ENCODE results near the gene DLEC1.
"Not testable (repeated sequence)": the region's sequence is repeated elsewhere in the genome, so short reads cannot be mapped to it uniquely, and the experiment has no call there.

DLEC1 gene

DNA sequence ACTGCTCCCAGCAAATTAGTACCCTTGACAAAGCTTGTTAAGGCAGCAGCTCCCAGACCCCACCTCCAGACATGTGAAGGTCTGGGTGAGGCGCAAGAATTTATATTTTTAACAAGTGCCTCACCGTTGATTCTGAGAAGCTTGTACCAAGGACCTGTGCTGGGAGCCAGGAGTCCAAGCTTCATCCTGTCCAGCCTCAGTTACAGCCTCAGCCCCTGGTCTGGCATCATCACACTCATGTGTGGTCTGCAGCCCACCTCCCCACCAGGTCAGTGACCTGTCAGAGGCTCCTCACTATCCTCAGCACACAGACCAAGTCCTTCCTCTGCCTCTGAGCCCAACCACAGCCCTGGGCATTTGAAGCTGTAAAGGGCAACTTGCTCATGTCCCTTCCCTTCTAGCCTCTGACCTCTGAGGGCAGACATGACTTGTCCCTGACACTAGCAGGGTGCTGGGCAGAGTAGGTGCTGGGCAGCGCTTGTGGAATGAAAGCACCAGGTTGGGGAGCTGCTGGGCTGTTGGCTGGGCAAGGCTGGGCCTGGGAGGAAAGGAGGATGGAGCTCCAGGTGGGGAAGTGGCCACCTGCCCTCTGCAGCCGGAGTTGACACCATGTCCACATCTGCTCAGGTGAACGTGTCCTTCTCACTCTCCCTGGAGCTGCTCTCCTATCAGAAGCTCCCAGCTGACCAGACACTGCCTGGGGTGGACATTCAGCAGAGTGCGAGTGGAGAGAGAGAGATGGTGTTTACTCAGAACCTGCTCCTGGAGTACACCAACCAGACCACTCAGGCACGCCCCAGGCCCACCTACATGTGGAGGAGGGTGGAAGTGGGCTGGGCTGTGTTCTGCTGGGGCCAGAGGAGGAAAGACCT lies 81.0 kb downstream of the DLEC1 start:
- FAIRE-seq = no peak
- no peak for DNase-seq (ENCODE audit: insufficient read length, low spot score)

DNA sequence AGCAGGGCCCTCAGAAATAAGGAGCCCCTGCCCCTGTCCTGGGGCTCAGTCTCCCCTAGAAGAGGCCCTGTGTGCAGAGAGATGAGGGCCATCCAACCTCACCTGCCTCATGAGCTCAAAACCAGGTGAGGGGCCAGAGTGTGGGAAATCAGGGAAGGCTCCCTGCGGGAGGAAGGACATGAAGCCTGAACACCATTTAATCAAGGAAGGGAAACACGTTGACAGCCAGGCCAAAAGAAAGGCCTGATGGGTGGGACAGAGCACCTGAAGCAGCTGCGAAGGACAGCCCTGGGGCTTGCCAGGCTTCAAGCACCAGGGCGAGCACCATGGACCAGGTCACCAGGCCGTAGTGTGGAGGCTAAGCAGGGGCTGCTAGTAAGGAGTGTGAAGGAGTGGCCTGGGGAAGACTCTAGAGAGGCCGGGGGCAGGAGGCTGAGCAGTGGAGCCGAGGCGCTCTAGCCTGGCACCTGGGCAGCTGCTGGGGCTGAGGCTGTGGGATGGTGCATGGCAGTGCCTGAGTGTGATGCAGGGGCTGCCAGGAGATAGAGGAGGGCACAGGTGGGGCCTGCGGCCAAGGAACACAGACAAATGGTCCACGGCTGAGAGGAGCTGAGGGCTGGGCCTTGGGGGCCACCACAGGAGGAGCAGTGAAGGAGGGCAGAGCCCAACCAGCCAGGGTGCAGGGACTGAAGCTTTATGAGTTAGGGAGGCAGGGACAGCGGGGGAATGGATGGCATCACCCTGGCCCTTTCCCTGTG lies 81.9 kb downstream of the DLEC1 start:
- DNase-seq (ENCODE audit: insufficient read length, low spot score) (no peak), FAIRE-seq (no peak)

DNA sequence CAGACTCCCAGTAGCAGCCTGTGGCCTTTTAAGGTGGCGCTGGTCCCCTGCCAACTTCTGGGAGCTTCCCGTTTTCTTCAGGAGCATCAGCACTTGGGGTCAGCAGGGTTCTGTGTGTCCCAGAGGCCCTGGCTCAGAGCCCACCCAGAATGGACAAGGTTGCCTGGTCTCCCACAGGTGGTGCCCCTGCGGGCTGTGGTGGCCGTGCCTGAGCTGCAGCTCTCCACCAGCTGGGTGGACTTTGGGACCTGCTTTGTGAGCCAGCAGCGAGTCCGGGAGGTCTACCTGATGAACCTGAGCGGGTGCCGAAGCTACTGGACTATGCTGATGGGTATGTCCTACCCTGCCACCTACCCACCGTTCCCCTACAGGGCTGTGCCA lies 82.4 kb downstream of the DLEC1 start:
- no peak for DNase-seq (ENCODE audit: insufficient read length, low spot score)
- no peak for FAIRE-seq

DNA sequence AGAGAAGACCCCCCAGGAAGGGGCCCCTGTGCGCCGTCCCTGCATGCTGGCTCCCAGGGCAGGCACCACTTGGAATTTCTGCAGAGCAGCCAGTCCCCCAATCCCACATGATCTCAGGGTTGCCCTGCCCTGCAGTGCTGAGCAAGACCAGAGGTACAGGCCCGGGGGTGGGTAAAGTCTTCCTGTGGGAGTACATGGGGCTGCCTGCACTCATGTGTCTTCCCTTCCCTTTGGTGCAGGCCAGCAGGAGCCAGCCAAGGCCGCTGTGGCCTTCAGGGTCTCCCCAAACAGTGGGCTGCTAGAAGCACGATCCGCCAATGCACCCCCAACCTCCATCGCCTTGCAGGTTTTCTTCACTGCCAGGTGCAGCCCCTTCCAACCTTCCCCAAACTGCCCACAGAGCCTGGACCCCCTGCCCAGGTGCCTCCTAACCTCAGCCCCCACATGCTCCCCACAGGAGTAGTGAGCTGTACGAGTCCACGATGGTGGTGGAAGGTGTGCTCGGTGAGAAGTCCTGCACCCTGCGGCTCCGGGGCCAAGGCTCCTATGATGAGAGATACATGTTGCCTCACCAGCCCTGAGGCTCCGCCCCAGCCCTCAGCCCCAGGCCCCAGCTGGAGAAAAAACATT lies 82.9 kb downstream of the DLEC1 start:
- no peak for DNase-seq (ENCODE audit: insufficient read length, low spot score)
- no peak for FAIRE-seq

DNA sequence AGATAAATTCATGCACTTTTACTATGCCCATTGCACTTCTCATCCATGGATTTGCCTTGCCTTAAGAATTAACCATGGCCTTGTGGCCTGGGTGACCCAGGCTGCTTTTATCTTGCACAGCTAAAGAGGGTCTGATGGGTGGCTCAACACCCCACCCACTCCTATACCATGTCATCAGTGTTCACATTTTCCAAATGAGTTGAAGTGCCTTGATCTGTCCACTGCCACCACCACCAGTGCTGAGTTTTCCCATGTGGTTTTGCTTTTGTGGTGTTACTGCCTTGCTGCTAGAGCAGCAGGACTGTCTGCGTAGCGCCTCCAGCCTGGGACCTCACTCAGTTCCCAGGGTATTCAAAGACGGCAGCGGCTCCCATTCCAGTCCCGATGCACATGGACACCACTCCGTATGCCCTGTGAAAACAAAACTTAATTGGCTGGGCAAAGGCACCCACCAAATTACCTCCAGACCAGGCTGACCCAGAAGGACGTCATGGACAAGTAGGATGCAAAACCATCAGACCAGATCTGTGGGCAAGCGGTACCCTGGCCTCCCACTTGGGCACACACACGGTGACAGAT lies 83.8 kb downstream of the DLEC1 start:
- no peak for DNase-seq (ENCODE audit: insufficient read length, low spot score)
- no peak for FAIRE-seq

DNA sequence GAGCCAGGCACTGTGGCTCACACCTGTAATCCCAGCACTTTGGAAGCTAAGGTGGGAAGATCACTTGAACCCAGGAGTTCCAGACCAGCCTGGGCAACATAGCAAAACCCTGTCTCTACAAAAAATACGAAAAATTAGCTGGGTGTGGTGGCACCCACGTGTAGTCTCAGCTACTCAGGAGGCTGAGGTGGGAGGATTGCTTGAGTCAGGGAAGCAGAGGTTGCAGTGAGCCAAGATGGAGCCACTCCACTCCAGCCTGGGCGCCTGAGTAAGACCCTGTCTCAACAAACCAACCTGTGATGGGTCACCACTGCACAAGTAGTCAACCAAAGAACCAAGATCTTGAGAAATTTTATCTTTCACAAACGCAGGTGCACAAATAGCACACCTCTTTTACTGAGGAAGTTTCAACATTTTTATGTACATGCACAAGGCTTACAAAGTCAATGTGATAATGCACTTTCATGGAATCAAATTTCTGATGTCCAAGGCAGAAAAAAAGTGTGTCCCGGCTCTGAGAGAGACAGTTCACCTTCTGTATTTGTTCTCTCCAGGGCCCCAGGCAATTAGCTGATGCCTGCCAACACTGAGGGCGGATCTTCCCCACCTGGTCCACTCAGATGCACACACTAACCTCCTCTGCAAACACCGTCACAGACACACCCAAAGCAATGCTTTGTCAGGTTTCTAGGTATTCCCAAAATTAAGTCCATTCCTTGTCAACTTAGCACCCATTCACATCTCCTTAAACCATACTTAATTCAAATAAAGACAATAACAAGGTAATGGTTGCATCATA lies 85.5 kb downstream of the DLEC1 start:
- FAIRE-seq (no peak), DNase-seq (ENCODE audit: insufficient read length, low spot score) (no peak)

DNA sequence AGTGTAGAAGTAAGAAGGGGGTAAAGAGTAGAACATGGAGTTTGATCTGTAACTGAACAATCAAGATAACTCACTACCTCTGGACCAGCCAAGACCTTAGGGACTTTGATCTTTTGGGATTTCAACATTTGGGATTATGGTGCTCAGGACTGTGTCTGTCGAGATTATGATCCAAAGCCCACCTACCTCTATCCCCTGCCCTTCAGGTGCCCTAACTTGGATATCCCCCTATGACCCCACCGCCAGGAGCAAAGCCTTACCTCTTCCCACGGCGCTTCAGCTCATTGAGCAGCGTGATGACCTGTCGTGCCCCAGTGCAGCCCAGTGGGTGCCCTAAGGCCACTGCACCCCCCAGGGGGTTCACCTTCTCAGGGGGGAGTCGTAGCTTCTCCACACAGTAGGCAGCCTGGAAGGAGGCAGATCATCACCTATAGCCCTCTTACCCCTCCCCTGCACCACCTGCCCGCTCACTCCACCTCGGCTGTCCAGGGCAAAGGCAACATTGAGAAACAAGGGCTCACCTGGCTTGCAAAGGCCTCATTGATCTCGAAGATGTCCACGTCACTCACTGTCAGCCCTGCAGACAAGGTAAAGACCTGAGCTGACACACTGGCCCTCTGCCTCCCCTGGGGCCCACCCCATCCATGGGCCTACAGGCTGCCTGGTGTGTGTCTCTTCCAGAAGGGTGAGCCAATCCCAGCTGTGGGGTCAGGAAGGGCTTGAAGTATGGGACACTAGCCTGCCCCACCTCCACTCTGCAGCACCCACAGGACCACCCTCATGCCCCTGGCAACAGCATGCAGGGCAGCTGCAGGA lies 86.5 kb downstream of the DLEC1 start:
- FAIRE-seq = no peak
- no peak for DNase-seq (ENCODE audit: insufficient read length, low spot score)

DNA sequence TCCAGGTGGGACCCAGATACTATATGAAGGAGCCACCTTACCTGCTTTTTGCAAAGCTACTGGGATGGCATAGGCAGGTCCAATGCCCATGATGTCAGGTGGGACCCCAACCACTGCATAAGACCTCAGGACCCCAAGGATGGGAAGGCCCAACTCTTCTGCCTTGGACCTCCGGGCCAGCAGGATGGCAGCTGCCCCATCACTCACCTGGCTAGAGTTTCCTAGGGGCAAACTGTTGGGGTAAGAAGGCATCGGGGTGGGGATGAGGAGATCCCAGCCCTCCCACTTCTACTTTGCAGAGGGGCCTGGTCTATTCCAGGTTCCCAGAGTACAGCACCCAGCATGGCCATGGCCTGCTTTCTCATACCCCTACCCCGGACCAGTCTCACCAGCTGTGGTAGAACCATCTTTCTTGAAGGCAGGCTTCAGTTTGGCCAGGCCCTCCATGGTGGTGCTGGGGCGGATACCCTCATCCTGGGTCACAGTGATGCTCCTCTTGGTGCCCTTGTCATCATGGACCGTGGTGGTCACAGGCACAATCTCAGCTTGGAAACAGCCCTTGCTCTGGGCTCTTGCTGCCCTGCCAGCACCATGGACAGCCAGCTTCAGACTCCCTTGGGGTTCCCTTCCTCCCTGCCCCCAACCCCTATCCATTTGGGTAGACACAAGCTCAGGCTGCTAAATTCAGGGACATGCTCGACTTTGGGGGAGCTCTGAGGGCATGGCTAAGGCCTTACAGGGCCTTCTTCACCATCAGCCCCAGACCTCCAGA lies 87.3 kb downstream of the DLEC1 start:
- FAIRE-seq (no peak), DNase-seq (ENCODE audit: insufficient read length, low spot score) (no peak)

DNA sequence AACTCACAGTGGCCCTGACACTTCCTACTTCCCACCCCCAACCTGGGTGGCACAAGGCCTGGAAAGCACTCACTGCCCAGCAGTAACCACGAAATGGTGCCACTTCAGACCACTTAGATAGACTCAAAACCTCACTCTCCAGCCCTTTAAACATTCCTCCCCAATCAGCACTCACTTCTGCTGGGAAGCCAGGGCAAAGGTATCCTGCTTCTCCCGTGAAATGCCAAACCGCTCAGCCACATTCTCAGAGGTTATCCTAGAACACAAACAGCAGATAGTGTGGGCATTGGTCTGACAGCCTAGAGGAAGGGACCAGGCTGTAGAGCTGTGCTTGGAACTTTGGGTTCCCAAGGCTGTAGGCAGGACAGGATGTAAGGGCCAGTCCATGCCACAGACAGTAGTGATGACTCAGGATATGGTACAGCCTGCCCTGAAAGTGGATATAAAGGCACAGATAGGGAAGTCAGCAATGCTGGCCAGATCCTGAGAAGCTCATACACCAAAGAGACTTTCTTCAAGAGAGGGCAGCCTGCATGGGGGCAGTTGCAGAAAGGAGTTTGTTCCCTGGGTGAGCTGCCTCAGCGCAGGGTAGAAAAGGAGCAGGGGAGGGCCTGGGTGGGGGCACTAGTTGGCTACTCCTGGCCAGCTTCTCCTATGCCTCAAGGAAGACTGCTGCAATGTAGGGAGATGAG lies 88.7 kb downstream of the DLEC1 start:
- no peak for DNase-seq (ENCODE audit: insufficient read length, low spot score)
- no peak for FAIRE-seq

DNA sequence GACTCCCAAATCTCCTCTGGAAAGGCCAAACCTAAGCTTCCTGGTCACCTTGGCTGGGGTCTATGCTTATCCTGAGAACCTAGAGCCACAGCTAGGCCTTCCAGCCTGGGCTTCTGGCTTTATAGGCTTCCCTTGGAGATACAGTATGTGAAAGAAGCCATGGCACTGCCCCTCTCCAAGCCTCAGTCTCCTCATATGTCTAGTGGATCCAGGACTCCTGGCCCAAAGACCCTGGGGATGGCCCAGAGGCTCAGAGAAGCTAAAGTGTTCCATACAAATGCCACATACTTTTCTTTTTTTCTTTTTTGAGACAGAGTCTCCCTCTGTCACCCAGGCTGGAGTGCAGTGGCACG lies 89.3 kb downstream of the DLEC1 start:
- DNase-seq (ENCODE audit: insufficient read length, low spot score) = no peak
- FAIRE-seq = no peak

DNA sequence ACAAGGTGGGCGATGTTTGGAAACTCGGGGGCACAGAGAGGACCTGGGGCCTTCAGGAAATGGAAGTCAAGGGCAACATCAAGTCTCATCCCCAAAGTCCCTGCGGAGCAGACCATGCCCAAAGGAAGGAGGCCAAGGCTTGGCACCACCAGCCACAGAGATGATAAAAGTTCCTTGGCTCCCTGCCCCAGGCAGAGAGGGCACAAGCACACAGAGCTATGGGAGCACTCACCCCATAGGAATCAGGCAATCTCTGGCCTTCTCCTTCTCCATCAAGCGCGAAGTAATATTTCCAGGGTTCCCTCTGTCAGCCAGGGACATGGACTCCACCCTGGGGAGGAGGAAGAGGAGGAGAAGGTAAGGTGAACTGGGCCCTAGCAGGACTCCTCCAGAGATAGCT lies 90.0 kb downstream of the DLEC1 start:
- FAIRE-seq (no peak), DNase-seq (ENCODE audit: insufficient read length, low spot score) (no peak)

DNA sequence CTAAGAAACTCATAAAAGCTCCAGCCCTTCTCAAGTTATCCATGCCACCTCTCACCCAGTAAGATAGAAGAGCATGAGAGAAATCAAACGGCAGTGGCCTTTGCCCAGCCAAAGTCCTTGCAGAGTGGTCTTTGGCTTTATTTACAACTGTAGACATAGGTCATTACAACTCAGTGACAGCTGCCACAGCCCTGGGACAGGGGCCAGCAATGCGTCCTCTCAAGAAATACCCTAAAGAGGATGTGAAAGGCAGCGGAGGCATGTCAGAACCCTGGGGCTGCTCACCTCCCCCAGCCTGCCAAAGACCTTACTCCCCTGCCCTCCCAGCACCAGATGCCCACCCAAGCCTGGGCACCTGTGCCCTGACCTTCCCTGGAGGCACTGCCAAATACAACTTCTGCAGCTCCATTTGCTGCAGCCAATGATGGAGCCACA lies 91.6 kb downstream of the DLEC1 start:
- DNase-seq (ENCODE audit: insufficient read length, low spot score) (no peak), FAIRE-seq (no peak)

DNA sequence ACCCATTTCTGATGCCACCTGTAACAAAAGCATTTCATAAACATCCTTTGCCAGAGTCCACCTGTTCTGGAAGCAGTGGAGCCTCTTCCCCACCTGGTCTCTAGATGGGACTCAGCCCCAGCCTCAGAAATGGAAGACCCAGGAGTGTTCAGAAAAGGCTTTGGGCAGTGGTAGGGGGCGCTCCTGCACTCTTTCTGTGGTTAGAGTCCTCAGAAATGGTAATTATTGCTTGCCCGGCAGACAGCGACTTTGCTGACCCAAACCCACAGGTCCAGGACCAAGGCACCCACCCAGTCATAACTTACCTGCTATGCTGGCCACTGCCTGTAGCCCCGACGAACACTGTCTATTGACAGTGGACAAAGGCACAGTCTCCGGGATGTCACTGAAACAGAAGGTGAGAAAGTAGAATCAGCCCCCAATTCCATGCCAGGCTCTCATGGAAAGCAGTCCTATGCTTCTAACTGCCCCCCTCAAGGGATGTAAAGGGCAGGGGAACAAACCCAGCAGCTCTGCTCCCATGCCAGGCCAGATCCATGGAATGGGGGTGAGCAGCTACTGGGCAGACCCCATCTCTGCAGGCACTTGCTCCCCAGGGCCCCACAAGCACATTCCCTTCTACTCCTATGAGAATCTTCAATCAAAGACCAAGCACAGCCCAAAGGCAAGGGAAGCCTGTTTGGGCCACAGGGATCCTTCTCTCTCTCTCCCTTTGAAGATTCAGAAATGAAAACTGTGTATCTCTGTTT lies 92.8 kb downstream of the DLEC1 start:
- FAIRE-seq (no peak), DNase-seq (ENCODE audit: insufficient read length, low spot score) (no peak)

DNA sequence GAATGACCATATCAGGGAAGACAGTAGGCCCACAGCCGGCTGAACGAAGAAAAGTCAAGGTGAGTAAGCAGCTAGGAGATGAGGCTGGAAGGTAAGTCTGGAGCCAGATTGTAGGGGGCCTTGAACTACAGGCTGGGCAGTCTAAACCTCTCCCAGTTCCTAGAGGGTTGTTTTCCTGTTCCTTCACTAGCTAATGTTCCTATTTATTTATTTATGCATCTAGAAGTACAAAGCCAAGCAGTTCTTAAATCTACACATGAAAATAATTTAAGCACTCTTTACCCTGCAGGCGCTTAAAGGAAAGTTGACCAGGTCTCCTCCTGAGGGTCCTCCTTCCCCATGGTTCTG lies 94.2 kb downstream of the DLEC1 start:
- DNase-seq (ENCODE audit: insufficient read length, low spot score) (no peak), FAIRE-seq (no peak)

DNA sequence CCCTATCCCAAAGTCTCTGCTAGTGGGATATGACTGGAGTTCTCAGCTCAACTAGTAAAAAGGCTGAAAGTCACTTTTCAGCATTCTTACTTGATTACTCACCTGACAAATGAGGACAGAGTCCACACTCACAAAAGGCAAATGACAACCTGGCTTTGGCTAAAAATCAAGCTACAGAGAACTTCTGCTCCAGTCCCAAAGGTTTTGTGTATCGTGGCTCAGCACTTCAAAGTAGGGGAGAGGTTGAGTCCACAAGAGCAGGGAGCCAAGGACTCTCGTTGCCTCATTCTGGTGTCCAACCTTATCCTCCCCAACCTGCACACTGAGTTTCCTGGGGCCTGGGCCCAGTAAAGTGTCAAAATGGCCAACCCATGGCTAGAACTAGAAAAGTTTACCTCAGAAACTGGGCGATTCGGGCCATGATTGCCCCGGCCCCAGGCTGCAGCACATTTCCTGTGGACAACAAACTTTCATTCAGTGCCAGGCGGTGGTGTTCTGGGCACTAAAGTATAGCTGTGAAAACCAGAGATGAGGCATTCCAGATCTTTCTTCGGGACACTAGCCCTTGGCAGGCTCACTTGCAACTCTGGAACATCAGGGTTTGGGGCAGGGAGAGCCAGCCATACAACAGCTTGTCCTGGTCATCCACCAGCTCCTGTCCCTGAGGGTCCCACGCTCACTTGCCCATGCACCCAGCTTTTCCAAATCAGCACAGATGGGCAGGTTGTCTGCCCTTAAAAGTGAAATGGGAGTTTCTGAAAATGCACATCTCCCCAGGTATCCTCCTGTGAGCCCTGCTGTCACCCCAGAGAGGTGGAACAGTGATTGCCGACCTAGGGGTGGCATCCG lies 94.8 kb downstream of the DLEC1 start:
- DNase-seq (ENCODE audit: insufficient read length, low spot score) (no peak), FAIRE-seq (no peak)

DNA sequence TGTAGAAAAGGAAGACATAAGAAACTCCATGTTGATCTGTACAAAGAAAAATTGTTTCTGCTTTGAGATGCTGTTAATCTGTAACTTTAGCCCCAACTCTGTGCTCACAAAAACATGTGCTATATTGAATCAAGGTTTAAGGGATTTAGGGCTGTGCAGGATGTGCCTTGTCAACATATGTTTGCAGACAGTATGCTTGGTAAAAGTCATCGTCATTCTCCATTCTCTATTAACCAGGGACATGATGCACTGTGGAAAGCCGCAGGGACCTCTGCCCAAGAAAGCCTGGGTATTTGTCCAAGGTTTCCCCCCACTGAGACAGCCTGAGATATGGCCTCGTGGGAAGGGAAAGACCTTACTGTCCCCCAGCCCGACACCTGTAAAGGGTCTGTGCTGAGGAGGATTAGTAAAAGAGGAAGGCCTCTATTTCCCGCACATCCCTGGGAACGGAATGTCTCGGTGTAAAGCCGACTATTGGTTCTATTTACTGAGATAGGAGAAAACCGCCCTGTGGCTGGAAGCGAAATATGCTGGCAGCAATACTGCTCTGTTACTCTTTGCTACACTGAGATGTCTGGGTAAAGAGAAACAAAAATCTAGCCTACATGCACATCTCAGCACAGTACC lies 95.6 kb downstream of the DLEC1 start:
- not testable (repeated sequence) for FAIRE-seq; DNase-seq (ENCODE audit: insufficient read length, low spot score)

Measured in GM19239 (cell line).